ENCODE data around the gene KDM2A. TPM values are rescaled to one million over a fixed set of nuclear protein-coding genes. Genes with fewer than 3 reads are reported as not detected.

KDM2A gene
- total RNA-seq, 4 donors from 2014 or later = 64.5 to 84.0 (median 70.3) TPM

DNA sequence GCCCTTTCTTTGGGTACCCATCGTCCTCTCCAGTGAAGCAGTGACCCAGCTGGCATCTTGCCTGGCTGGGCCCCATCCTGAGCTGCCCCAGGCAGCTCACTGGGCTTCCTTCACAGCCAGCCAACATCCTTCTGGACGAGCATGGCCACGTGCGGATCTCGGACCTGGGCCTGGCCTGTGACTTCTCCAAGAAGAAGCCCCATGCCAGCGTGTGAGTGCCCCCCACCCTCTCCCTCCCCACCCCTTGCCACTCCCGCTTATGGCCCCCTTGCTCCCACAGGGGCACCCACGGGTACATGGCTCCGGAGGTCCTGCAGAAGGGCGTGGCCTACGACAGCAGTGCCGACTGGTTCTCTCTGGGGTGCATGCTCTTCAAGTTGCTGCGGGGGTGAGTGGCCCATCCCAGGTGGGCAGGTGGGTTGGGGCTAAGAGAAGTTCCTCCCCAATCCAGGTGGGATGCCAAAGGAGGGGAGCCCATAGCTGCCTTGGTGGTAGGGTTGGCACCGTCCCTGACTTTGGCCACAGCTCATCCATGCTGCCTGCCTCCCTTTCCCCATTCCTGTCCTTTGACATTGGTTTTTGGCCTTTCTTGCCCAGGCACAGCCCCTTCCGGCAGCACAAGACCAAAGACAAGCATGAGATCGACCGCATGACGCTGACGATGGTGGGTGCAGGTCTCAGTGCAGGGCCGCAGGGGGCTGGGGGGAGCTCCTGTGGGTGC, 163.3 kb downstream of the KDM2A start:
- no peak overlapping the region for H3K4me3 ChIP-seq (ENCODE audit: low read depth, poor library complexity, severe bottlenecking)
- TF ChIP-seq, protein P1, sequence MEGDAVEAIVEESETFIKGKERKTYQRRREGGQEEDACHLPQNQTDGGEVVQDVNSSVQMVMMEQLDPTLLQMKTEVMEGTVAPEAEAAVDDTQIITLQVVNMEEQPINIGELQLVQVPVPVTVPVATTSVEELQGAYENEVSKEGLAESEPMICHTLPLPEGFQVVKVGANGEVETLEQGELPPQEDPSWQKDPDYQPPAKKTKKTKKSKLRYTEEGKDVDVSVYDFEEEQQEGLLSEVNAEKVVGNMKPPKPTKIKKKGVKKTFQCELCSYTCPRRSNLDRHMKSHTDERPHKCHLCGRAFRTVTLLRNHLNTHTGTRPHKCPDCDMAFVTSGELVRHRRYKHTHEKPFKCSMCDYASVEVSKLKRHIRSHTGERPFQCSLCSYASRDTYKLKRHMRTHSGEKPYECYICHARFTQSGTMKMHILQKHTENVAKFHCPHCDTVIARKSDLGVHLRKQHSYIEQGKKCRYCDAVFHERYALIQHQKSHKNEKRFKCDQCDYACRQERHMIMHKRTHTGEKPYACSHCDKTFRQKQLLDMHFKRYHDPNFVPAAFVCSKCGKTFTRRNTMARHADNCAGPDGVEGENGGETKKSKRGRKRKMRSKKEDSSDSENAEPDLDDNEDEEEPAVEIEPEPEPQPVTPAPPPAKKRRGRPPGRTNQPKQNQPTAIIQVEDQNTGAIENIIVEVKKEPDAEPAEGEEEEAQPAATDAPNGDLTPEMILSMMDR (IDR thresholded peaks at IDR 0.05) = no peak
- TF ChIP-seq POLR2A (IDR thresholded peaks at IDR 0.05) = no peak
- DNase-seq (ENCODE audit: low spot score in 2 of 2) = no peak
- 84 to 92% methylated on average over 16 to 20 of the region's 20 CpGs for WGBS, 2 donors
- intact Hi-C loops (cut with DNase I; ENCODE audit: low total_unique reads) = no loop called here

DNA sequence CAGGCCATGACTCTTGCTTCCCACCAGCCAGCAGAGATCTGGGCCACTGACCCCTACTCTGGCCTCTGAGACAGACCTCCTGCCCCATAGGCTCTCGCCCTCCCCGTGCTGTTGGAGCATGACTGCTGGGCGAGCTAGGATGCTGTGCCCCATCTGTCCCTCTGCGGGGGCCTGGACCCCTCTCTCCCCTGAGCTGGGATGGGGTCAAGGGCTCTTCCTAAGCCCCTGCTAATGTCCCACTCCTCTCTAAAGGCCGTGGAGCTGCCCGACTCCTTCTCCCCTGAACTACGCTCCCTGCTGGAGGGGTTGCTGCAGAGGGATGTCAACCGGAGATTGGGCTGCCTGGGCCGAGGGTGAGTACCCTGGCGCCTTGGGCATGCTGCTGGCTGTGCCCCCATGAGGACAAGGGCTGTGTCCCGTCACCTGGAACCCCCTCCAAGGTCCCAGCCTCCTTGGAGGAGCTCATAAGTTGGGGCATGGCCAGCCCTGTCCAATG, 163.9 kb downstream of the KDM2A start:
- TF ChIP-seq, protein P1 (IDR thresholded peaks at IDR 0.05) = no peak
- TF ChIP-seq POLR2A (IDR thresholded peaks at IDR 0.05) = no peak
- intact Hi-C loops (cut with DNase I; ENCODE audit: low total_unique reads) = no loop called here
- 93 to 94% methylated on average over 11 of the region's 11 CpGs for WGBS, 2 donors
- no peak overlapping the region for H3K4me3 ChIP-seq (ENCODE audit: low read depth, poor library complexity, severe bottlenecking)
- DNase-seq (ENCODE audit: low spot score in 2 of 2) = no peak

GRCh38 chr11:67283481-67283963, 164.5 kb downstream of the KDM2A start:
- no peak overlapping the region for H3K4me3 ChIP-seq (ENCODE audit: low read depth, poor library complexity, severe bottlenecking)
- no peak for DNase-seq (ENCODE audit: low spot score in 2 of 2)
- WGBS, 2 donors = 83 to 87% methylated on average over 13 of the region's 13 CpGs
- intact Hi-C loops (cut with DNase I; ENCODE audit: low total_unique reads) = no loop called here
- TF ChIP-seq, protein P1 (IDR thresholded peaks at IDR 0.05) = no peak
- no peak for TF ChIP-seq POLR2A (IDR thresholded peaks at IDR 0.05)

DNA sequence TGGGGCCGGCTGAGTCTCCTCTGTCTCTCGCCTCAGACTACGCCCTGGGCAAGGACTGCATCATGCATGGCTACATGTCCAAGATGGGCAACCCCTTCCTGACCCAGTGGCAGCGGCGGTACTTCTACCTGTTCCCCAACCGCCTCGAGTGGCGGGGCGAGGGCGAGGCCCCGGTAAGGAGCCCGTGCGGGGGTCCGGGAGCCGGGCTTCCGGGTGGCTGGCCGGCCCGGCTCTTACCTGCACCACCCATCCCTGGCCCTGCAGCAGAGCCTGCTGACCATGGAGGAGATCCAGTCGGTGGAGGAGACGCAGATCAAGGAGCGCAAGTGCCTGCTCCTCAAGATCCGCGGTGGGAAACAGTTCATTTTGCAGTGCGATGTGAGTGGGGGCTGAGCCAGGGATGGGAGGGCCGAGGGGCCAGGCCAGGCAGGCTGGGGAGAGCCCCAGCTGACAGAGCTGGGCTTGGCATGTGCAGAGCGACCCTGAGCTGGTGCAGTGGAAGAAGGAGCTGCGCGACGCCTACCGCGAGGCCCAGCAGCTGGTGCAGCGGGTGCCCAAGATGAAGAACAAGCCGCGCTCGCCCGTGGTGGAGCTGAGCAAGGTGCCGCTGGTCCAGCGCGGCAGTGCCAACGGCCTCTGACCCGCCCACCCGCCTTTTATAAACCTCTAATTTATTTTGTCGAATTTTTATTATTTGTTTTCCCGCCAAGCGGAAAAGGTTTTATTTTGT, 165.9 kb downstream of the KDM2A start:
- intact Hi-C loops (cut with DNase I; ENCODE audit: low total_unique reads) = no loop called here
- no peak for DNase-seq (ENCODE audit: low spot score in 2 of 2)
- TF ChIP-seq, protein P1 (IDR thresholded peaks at IDR 0.05) = no peak
- TF ChIP-seq POLR2A (IDR thresholded peaks at IDR 0.05) = no peak
- H3K4me3 ChIP-seq (ENCODE audit: low read depth, poor library complexity, severe bottlenecking) = no peak overlapping the region
- 91 to 92% methylated on average over 41 to 45 of the region's 45 CpGs for WGBS, 2 donors

DNA sequence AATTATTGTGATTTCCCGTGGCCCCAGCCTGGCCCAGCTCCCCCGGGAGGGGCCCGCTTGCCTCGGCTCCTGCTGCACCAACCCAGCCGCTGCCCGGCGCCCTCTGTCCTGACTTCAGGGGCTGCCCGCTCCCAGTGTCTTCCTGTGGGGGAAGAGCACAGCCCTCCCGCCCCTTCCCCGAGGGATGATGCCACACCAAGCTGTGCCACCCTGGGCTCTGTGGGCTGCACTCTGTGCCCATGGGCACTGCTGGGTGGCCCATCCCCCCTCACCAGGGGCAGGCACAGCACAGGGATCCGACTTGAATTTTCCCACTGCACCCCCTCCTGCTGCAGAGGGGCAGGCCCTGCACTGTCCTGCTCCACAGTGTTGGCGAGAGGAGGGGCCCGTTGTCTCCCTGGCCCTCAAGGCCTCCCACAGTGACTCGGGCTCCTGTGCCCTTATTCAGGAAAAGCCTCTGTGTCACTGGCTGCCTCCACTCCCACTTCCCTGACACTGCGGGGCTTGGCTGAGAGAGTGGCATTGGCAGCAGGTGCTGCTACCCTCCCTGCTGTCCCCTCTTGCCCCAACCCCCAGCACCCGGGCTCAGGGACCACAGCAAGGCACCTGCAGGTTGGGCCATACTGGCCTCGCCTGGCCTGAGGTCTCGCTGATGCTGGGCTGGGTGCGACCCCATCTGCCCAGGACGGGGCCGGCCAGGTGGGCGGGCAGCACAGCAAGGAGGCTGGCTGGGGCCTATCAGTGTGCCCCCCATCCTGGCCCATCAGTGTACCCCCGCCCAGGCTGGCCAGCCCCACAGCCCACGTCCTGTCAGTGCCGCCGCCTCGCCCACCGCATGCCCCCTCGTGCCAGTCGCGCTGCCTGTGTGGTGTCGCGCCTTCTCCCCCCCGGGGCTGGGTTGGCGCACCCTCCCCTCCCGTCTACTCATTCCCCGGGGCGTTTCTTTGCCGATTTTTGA, 166.8 kb downstream of the KDM2A start:
- 77 to 83% methylated on average over 37 to 38 of the region's 39 CpGs for WGBS, 2 donors
- no peak for DNase-seq (ENCODE audit: low spot score in 2 of 2)
- intact Hi-C loops (cut with DNase I; ENCODE audit: low total_unique reads) = no loop called here
- TF ChIP-seq, protein P1 (IDR thresholded peaks at IDR 0.05) = no peak
- H3K4me3 ChIP-seq (ENCODE audit: low read depth, poor library complexity, severe bottlenecking) = no peak overlapping the region

Data from lower leg skin (tissue), 4 donors.